AG09309 (cell line): ENCODE results near the gene HAAO.

Experiments used
- DNase-seq: peaks from one replicate; pipeline ENCODE4 v3.0.0-alpha.2; 2010; ENCODE audit warnings: low read depth
- H3K4me3 ChIP-seq: 2 replicates; pipeline ENCODE4 v1.5.1; 2011; ENCODE audit warnings: mild to moderate bottlenecking, low read depth, low read length, moderate library complexity; ENCODE audit not compliant: control insufficient read depth
- TF ChIP-seq, protein P1 (sequence below): IDR thresholded peaks from 2 replicates; pipeline ENCODE4 v1.5.1; 2011; ENCODE audit warnings: mild to moderate bottlenecking, low read depth, low read length, inconsistent platforms; ENCODE audit not compliant: insufficient read depth, control insufficient read depth; ENCODE audit errors: missing control alignments

Gene HAAO

GRCh38 chr2:42771546-42772153 lies 20.7 kb downstream of the HAAO start:
- TF ChIP-seq, protein P1, sequence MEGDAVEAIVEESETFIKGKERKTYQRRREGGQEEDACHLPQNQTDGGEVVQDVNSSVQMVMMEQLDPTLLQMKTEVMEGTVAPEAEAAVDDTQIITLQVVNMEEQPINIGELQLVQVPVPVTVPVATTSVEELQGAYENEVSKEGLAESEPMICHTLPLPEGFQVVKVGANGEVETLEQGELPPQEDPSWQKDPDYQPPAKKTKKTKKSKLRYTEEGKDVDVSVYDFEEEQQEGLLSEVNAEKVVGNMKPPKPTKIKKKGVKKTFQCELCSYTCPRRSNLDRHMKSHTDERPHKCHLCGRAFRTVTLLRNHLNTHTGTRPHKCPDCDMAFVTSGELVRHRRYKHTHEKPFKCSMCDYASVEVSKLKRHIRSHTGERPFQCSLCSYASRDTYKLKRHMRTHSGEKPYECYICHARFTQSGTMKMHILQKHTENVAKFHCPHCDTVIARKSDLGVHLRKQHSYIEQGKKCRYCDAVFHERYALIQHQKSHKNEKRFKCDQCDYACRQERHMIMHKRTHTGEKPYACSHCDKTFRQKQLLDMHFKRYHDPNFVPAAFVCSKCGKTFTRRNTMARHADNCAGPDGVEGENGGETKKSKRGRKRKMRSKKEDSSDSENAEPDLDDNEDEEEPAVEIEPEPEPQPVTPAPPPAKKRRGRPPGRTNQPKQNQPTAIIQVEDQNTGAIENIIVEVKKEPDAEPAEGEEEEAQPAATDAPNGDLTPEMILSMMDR, result no peak
- DNase-seq, result no peak
- H3K4me3 ChIP-seq, result no peak overlapping the region

DNA sequence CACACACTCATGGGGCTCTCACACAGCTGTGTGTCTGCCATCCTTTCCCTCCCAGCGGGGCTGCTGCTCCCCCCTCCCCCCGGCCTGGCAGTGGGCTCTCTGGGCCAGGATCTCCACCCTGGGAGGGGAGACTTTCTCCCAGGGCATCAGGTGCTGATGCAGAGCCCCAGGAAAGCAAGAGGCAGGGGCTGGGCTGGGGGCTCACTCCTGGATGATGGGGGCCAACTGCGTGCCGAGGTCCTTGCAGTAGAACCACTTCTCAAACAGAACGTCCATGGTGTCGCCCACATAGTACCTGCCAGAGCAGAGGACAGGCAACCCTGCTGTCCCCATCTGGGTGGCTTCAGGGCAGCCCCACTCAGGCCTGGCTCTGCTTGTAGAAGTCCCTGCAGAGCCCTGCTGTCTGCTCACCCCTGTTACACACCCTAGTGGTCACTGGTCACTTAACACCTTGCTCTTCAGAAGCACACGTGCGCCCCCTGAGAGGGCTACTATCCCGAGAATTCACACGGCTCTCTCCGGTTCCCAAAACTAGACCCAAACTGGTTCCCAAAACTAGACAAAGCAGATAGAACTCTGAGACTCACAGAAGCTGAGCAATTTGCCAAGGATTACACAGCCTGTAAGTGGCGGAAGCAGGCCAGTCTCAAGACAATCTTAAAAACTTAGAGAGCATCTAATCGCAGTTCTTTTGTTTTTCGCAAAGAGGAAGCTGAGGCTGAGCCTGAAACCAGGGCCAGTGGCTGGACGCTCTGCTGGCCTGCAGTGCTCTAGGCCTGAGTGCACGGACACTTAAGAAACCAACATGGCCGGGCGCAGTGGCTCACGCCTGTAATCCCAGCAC lies 21.9 kb downstream of the HAAO start:
- H3K4me3 ChIP-seq, result no peak overlapping the region
- DNase-seq, result no peak

GRCh38 chr2:42769583-42770287 lies 22.6 kb downstream of the HAAO start:
- no peak for DNase-seq
- TF ChIP-seq, protein P1, result no peak
- no peak overlapping the region for H3K4me3 ChIP-seq

More for the DNA sequence above, 21.9 kb downstream of the HAAO start:
- TF ChIP-seq, protein P1, result peak; percentile 56

GRCh38 chr2:42768706-42769256 lies 23.6 kb downstream of the HAAO start:
- no peak for DNase-seq
- H3K4me3 ChIP-seq, result no peak overlapping the region
- TF ChIP-seq, protein P1, result no peak

DNA sequence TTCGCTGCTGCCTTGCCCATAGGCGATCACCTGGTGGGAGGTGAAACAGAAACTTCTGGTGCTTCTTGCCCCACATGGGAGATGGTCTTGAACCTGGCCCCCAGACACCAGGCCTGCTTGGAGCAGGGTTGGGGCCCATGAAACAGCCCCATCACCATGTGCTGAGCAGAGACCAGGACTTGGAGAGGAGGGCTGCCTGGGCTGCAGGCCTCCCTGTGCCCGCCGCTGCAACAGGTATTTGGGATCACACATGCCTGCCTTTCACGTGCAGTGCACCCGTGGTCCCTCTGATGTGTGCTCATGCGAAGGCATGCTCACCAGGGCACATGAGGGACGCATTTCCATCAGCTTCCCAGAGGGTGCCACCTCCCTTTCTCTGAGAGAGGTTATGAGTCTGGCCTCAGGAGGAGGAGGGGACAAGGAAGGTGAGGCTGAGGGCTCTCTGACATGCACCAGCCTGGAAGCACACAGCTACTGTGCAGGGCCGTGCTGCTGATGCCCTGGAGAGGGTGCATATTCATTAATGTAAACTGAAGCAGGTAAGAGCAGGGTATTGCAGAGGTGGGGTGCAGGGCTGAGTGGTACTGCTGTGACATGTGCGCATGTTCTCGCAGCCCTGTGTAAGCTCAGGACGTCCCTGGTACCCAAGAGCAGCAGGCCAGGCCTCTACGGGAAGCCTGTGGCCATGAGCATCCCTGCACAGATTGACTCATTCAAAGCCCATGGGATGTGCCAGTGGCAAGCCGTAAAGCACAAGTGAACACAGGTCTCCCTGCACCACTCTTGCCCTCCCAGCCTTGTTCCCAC lies 24.3 kb downstream of the HAAO start:
- no peak for DNase-seq
- TF ChIP-seq, protein P1, result no peak
- no peak overlapping the region for H3K4me3 ChIP-seq
